Femur (tissue), 1 donor: Measurements from ENCODE around the gene LRRIQ1.
"Not testable (repeated sequence)": the region's sequence is repeated elsewhere in the genome, so short reads cannot be mapped to it uniquely, and the experiment has no call there.

ENCODE experiments used
- DNase-seq: peaks from one replicate; pipeline ENCODE4 v3.0.0-alpha.2; 2017

LRRIQ1 gene

GRCh38 chr12:85065837-85066482, 29.8 kb downstream of the LRRIQ1 start:
- no peak for DNase-seq

DNA sequence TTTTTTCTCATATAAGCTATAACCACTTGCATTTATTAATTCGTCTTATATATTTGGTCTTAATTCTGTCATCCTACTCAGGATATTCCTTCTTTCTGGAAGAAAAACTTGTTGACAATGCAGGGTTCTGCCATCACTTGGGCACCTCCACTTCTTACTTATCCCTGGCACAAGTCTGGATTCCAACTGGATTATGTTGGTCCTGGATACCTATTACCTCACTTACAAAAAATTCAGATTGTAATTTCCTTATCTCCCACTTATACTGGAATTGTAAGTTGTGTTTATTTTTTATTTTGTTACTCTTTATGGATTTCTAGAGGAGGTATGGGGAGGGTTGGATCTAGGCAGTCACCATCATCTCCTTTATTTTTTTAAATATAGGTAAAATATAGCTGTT, 36.7 kb downstream of the LRRIQ1 start:
- DNase-seq, result no peak

DNA sequence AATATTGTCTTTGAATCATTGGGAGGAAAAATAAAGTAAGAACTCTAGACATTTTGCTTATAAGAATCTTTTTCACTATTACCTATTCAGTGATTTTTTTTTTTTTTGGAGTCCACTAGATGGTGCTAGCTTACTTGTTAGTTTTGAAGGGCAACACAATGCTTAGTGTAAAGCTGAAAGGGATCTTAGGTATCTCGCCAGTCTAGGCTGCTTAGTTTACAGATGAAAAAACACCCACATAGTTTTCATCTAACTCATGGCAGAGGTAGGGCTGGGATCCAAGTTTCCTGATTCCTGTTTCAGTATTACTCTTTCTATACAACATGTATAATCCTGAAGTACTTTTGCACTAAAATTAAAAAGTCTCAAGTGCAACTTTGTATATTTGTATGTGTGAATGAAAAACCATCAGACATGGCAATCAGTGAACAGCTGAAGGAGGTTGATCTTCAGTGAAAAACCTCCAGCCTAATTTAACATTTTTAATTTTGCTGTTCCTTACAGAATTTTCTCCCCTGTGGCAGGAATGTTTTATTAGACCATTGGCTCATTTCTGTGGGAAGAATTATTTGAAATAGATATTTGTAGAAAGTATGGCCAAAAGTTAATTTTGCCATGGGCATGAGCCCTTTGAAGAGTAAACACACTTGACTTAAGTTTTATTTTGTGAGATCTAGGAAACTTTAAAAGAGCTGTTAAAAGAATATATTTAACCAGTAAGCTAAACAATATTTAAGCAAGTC, 40.7 kb downstream of the LRRIQ1 start:
- no peak for DNase-seq

DNA sequence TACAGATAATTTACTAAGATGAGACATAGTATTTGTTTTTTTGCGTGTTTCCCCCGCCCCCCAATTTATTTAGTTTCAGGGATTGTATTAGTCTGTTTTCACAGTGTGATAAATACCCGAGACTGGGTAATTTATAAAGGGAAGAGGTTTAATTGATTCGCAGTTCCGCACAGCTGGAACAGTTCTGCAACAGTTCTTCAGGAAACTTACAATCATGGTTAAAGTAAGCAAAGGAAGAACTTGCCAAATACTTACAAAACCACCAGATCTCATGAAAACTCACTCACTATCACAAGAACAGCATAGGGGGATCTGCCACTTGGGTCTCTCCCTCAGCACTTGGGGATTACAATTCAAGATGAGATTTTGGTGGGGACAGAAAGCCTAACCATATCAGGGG, 48.9 kb downstream of the LRRIQ1 start:
- no peak for DNase-seq

- no peak for DNase-seq
Observed at GRCh38 chr12:85089792-85090191, 53.6 kb downstream of the LRRIQ1 start.

DNA sequence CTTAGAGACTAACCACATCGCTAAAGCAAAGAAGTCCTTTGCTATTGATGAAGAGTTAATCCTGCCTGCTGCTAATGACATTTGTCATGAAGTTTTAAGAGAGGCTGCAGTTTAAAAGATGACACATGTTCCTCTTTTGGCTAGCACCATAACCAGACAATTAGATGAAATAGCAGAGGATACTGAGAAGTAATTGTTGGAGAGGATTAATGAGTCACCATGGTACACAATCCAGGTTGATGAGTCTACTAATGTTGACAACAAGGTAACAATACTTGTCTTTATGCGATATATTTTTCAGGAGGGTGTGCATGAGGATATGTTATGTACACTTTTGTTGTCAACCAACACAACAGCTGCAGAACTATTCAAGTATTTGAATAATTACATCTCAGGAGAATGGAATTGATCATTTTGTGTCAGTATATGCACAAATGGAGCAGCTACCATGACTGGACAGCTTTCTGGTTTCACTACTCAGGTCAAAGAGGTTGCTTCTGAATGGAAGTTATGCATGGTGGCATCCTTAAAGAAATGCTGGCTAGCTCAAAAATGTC, 56.7 kb downstream of the LRRIQ1 start:
- no peak for DNase-seq

- no peak for DNase-seq
Observed at GRCh38 chr12:85095501-85095900, 59.4 kb downstream of the LRRIQ1 start.

DNA sequence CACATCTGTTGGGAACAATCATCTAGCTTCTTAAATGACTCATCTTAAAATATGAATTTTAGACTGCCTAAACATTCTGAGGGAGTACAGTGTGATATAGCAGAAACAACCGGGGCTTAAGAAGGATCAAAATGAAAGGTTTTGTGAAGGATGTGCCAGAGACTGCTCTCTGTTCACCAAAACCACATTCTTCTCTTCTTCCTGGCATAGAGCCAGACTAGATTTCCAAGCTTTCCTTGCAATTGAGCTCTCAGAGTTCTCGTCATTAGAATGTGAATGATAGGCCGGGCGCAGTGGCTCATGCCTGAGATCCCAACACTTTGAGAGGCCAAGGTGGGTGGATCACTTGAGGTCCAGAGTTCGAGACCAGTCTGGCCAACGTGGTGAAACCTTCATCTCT, 94.5 kb downstream of the LRRIQ1 start:
- no peak for DNase-seq

- DNase-seq, result no peak
Observed at GRCh38 chr12:85138833-85139232, 102.7 kb downstream of the LRRIQ1 start.

- DNase-seq, result no peak
Observed at GRCh38 chr12:85147331-85147730, 111.2 kb downstream of the LRRIQ1 start.

DNA sequence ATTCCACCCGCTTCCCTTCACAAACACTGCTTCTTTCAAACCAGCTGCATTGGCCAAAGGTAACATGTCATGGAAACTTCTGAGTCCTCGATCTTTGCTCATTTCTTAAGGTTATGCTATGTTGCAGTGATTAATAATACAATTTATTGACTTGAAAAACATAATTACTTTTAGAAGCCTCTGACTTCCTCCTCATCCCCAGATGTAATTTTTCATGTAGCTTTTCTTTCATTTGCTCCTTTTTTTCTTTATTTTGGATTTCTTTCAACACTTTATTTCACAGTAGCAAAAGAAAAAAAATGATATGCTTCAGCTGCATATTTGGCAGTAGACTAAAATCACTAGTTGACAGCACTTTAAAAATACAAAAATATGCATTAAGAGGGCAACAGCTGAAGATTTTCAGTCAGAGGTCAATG, 116.2 kb downstream of the LRRIQ1 start:
- no peak for DNase-seq

DNA sequence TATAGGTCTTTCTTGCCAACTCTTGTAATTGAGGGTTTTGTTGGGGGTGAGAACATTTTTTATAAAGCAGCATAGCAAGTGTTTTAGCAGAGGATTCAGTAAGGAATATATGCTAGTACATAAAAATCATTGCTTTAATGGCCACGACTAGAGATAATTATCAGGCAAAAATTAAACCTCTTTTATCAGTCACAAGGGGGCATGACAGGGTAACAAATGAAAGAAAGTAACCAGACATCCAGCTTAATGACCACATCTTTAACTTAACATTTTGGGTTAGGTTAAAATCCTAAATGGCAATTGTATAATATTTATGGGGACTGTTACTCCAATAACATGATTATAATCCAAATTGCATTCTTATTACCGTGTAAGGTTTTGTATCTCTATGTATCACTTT, 119.6 kb downstream of the LRRIQ1 start:
- DNase-seq, result no peak

DNA sequence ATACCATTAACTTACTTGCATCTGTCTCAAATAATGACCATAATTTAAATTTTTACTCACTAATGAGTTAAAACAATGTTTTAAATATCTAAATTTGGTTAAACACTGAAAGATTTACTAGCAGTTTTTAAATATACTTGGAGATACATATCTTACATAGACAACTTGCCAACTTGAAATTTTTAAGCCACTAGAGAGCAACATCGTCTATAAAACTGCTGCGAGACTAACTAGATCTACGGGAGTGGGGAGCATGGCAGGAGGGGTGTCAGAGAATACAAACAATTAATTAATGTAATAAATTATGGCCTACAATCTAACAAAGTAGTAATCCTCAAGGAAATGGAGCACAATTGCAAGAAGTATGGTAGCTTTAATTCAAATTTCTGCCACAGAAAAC, 120.4 kb downstream of the LRRIQ1 start:
- DNase-seq, result no peak

DNA sequence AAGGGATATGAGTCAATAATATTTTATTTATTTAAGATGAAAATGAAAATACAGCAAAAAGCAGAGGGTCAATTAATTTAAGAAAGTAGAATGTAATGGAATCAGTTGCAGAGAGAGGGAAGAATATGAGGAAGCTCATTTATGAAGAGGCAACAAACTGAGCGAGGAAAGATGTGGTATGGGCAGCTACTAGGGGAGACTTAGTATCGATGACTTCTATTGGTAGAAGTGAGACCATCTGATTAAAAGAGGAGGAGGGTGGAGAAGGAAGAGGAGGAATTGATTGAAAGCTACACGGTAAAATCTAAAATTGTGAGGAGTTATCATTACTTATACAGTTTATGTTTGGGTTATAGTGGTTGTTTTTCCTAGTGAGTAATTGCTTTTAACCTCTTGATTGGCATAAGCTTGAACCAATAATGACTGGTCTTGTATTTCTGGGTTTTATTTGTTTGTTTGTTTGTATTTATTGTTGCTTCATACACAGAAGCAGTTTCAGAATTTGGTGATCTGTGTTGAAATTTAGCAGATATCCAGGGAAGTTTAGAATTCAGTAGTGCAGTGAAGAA, 121.0 kb downstream of the LRRIQ1 start:
- DNase-seq, result no peak

DNA sequence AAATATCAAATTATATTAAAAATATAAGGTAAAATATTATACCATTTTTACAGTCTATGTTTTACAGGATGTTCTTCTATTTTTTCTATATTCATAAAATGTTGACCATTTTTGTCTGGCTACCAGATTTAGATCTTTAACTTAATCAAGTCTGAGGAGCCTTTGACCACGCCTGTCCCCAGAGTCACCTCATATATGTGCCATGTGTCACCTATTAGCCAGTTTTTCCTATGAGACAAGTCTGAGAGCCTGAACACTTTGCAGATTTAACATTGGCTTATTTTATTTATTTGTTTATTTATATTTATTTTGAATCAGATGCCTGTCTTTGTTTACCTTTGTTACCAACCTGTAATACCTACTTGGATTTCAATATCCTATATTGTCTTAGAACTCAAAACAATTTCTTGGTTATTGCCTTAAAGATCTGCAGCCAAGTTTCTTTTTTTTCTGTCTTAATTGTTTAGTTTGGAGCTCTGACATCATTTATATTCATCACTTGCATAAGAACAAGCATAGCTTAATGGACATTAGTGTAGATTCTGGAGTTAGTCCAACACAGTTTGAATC, 127.7 kb downstream of the LRRIQ1 start:
- no peak for DNase-seq

DNA sequence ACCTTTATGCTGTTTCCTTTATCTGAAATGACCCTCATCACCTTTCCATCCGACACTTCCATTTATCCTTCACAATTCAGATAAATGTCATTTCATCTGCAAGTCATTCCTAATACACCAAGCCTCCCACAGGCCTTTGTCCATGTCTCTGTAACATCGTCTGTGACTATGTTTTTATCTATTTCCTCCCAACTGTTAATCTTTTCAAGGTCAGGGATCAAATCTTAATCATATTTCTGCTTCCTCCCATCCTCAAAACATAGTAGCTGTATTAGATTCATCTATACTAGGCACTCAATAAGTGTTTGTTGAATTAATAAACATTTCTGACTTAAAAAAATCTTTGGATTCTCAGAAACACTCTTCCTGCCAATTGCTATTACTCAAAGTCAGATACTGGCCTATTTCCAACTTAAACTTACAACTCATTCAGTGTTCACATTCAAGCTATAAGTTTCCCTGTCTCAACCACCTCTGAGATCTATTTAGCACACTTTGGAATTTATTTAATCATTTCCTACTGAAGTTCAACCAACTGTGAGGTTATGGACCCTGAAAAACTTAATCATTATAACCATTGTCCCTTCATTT, 143.6 kb downstream of the LRRIQ1 start:
- no peak for DNase-seq

DNA sequence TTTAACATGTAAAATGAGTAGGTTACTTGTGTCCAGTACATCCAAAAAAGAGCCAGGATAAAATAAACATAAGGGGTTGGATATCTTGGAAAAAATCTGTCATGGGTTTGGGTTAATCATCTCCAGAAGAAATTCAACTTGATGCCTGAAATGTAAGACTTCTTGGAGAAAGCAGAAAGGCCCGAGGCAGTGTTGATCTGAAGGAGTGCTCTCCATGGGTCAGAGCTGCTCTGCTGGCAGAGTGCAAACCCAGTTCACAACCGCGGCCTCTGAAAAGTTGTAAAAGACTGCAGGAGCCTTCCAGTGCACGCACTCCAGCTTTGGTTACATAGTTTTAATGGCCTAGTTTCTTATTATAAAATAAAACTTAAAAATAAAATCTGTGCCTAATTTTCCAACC, 146.5 kb downstream of the LRRIQ1 start:
- no peak for DNase-seq

GRCh38 chr12:85183855-85184254, 147.7 kb downstream of the LRRIQ1 start:
- no peak for DNase-seq

DNA sequence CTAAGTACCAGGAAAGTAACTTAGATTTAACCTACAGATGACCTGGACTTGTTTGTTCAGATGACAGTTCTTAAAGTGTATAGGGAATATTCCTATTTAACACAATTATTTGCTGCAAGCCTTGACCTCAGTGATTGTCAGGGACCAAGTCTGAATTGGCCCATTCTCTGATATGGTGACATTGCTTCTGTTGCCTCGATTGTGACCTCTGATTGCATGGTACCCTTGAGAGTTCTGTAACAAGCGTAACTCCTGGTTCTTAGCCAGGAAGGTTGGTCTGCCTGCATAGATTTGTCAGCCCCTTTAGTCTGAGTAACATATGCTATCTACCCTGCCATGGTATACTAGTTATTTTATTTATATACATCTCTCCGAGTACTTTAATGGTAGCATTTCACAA, 150.1 kb downstream of the LRRIQ1 start:
- no peak for DNase-seq

GRCh38 chr12:85188619-85189018, 152.5 kb downstream of the LRRIQ1 start:
- DNase-seq, result no peak

DNA sequence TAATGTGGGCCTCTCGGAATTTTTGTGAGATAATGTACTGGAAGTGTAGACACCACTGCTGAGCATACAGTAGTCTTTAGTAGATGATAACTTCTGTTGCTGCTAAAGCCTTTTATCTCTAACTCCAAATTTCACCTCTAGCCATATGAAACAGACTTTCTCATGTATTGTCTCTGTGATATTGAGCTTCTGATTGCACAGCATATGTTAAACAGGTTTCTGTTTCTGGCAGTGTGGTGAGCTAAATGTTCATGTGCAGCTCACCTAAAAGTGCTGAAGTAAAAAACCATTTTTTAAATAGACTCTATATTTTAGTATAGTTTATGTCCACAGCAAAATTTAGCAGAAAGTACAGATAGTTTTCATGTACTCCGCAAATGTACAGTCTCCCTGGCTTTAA, 154.6 kb downstream of the LRRIQ1 start:
- DNase-seq, result no peak

DNA sequence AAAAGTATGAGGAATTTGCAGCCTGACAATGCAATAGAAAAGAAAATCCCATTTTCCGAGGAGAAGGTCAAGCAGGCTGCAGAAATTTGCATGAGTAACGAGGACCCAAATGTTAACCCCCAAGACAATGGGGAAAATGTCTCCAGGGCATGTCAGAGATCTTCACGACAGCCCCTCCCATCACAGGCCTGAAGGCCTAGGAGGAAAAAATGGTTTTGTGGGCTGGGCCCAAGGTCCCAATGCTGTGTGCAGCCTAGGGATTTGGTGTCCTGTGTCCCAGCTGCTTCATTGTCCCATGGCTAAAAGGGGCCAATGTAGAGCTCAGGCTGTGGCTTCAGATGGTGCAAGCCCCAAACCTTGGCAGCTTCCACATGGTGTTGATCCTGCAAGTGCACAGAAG, 167.7 kb downstream of the LRRIQ1 start:
- DNase-seq, result not testable (repeated sequence)

DNA sequence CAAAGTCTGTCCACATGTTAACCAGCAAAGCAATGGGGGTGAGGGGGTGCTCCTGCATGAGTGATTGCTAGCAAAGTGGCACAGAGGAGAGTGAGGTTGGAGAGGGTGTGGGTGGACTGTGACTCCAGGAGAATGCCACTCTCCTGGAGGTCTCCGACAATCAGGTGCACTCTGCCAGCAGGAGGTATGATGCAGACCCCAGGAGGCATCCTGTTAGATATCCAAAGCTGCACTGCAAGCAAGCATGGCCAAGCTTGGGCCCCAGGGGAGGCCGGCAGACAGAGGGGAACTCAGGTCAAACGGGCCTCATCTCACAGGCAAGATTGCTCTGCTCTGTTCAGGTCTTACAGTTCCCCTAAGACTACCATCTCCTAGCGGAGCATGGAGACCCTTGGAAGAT, 170.4 kb downstream of the LRRIQ1 start:
- DNase-seq, result no peak
